ENCODE measurements around the gene RNASEH2A. TPM values are rescaled to one million over a fixed set of nuclear protein-coding genes. Genes with fewer than 3 reads are reported as not detected.
"Not testable (repeated sequence)": the region's sequence is repeated elsewhere in the genome, so short reads cannot be mapped to it uniquely, and the experiment has no call there.

Gene RNASEH2A
- polyA plus RNA-seq, 1 donor = 20.3 TPM

GRCh38 chr19:12793290-12794195, 12.8 kb upstream of the RNASEH2A start:
- peaks cover 43% of the 10 kb centered on the region for H3K4me1 ChIP-seq (ENCODE audit: control insufficient read depth, insufficient read depth, low read length)
- peak; percentile 98 for DNase-seq
- peak overlapping the region; percentile 99 for H3K27ac ChIP-seq (ENCODE audit: low read length)
- H3K36me3 ChIP-seq (ENCODE audit: control insufficient read depth, insufficient read depth, low read length) = peaks cover 6% of the 10 kb centered on the region
- H3K9me3 ChIP-seq (ENCODE audit: control insufficient read depth, low read depth, low read length) = no peaks in the 10 kb centered on the region
- H3K27me3 ChIP-seq (ENCODE audit: control insufficient read depth, insufficient read depth, low read length) = no peaks in the 10 kb centered on the region
- no CpG with 5 or more reads among the region's 81 CpGs for WGBS (ENCODE audit: insufficient coverage, low lambda C conversion rate)
- peak overlapping the region; percentile 94 for H3K4me3 ChIP-seq (ENCODE audit: low read length)

- Histone ChIP-seq H3K4me3 (ENCODE audit: low read length) (peak overlapping the region; percentile 94), H3K9me3 (ENCODE audit: control insufficient read depth, low read depth, low read length) (no peaks in the 10 kb centered on the region), H3K27me3 (ENCODE audit: control insufficient read depth, insufficient read depth, low read length) (no peaks in the 10 kb centered on the region), H3K4me1 (ENCODE audit: control insufficient read depth, insufficient read depth, low read length) (peaks cover 36% of the 10 kb centered on the region), H3K36me3 (ENCODE audit: control insufficient read depth, insufficient read depth, low read length) (peaks cover 13% of the 10 kb centered on the region), H3K27ac (ENCODE audit: low read length) (peak overlapping the region; percentile 99)
- DNase-seq = peak in 1 of 2 donors; percentile 42
- WGBS (ENCODE audit: insufficient coverage, low lambda C conversion rate) = no CpG with 5 or more reads among the region's 7 CpGs
Measured at GRCh38 chr19:12794196-12794941, 12.0 kb upstream of the RNASEH2A start.

GRCh38 chr19:12794971-12795381, 11.4 kb upstream of the RNASEH2A start:
- Histone ChIP-seq H3K4me3 (ENCODE audit: low read length) (no peak overlapping the region), H3K27me3 (ENCODE audit: control insufficient read depth, insufficient read depth, low read length) (no peaks in the 10 kb centered on the region), H3K27ac (ENCODE audit: low read length) (peak overlapping the region; percentile 99), H3K36me3 (ENCODE audit: control insufficient read depth, insufficient read depth, low read length) (peaks cover 19% of the 10 kb centered on the region), H3K4me1 (ENCODE audit: control insufficient read depth, insufficient read depth, low read length) (peaks cover 42% of the 10 kb centered on the region), H3K9me3 (ENCODE audit: control insufficient read depth, low read depth, low read length) (no peaks in the 10 kb centered on the region)
- no peak for DNase-seq
- WGBS (ENCODE audit: insufficient coverage, low lambda C conversion rate) = no CpG with 5 or more reads among the region's 9 CpGs

GRCh38 chr19:12796146-12797071, 10.0 kb upstream of the RNASEH2A start:
- DNase-seq = peak; percentile 96 to 98

GRCh38 chr19:12797141-12797587, 9.2 kb upstream of the RNASEH2A start:
- Histone ChIP-seq H3K27me3 (ENCODE audit: control insufficient read depth, insufficient read depth, low read length) (no peaks in the 10 kb centered on the region), H3K4me3 (ENCODE audit: low read length) (no peak overlapping the region), H3K4me1 (ENCODE audit: control insufficient read depth, insufficient read depth, low read length) (peaks cover 45% of the 10 kb centered on the region), H3K9me3 (ENCODE audit: control insufficient read depth, low read depth, low read length) (peaks cover 4% of the 10 kb centered on the region), H3K36me3 (ENCODE audit: control insufficient read depth, insufficient read depth, low read length) (peaks cover 24% of the 10 kb centered on the region), H3K27ac (ENCODE audit: low read length) (no peak overlapping the region)
- no CpG with 5 or more reads among the region's 6 CpGs for WGBS (ENCODE audit: insufficient coverage, low lambda C conversion rate)
- no peak for DNase-seq

More at GRCh38 chr19:12796146-12797071, 10.0 kb upstream of the RNASEH2A start:
- Histone ChIP-seq H3K27me3 (ENCODE audit: control insufficient read depth, insufficient read depth, low read length) (no peaks in the 10 kb centered on the region), H3K9me3 (ENCODE audit: control insufficient read depth, low read depth, low read length) (peaks cover 2% of the 10 kb centered on the region), H3K4me3 (ENCODE audit: low read length) (peak overlapping the region; percentile 32), H3K36me3 (ENCODE audit: control insufficient read depth, insufficient read depth, low read length) (peaks cover 24% of the 10 kb centered on the region), H3K27ac (ENCODE audit: low read length) (peak overlapping the region; percentile 96), H3K4me1 (ENCODE audit: control insufficient read depth, insufficient read depth, low read length) (peaks cover 42% of the 10 kb centered on the region)
- WGBS (ENCODE audit: insufficient coverage, low lambda C conversion rate) = no CpG with 5 or more reads among the region's 18 CpGs

- not testable (repeated sequence) for H3K27me3 ChIP-seq (ENCODE audit: control insufficient read depth, insufficient read depth, low read length); H3K27ac ChIP-seq (ENCODE audit: low read length); H3K4me3 ChIP-seq (ENCODE audit: low read length); H3K9me3 ChIP-seq (ENCODE audit: control insufficient read depth, low read depth, low read length); DNase-seq
- WGBS (ENCODE audit: insufficient coverage, low lambda C conversion rate) = 100% methylated on average over 1 of the region's 7 CpGs
- peaks cover 24% of the 10 kb centered on the region for H3K36me3 ChIP-seq (ENCODE audit: control insufficient read depth, insufficient read depth, low read length)
- peaks cover 49% of the 10 kb centered on the region for H3K4me1 ChIP-seq (ENCODE audit: control insufficient read depth, insufficient read depth, low read length)
Measured at GRCh38 chr19:12797607-12798006, 8.8 kb upstream of the RNASEH2A start.

- no peak overlapping the region for H3K27ac ChIP-seq (ENCODE audit: low read length)
- WGBS (ENCODE audit: insufficient coverage, low lambda C conversion rate) = no CpG with 5 or more reads among the region's 18 CpGs
- DNase-seq = peak in 1 of 2 donors; percentile 41
- H3K4me1 ChIP-seq (ENCODE audit: control insufficient read depth, insufficient read depth, low read length) = peaks cover 40% of the 10 kb centered on the region
- peaks cover 7% of the 10 kb centered on the region for H3K9me3 ChIP-seq (ENCODE audit: control insufficient read depth, low read depth, low read length)
- peak overlapping the region; percentile 100 for H3K4me3 ChIP-seq (ENCODE audit: low read length)
- no peaks in the 10 kb centered on the region for H3K27me3 ChIP-seq (ENCODE audit: control insufficient read depth, insufficient read depth, low read length)
- peaks cover 24% of the 10 kb centered on the region for H3K36me3 ChIP-seq (ENCODE audit: control insufficient read depth, insufficient read depth, low read length)
Measured at GRCh38 chr19:12799742-12800465, 6.5 kb upstream of the RNASEH2A start.

- H3K4me3 ChIP-seq (ENCODE audit: low read length) = peak overlapping the region; percentile 100
- peaks cover 37% of the 10 kb centered on the region for H3K4me1 ChIP-seq (ENCODE audit: control insufficient read depth, insufficient read depth, low read length)
- WGBS (ENCODE audit: insufficient coverage, low lambda C conversion rate) = no CpG with 5 or more reads among the region's 1 CpG
- no peak overlapping the region for H3K27ac ChIP-seq (ENCODE audit: low read length)
- DNase-seq = no peak
- peaks cover 24% of the 10 kb centered on the region for H3K36me3 ChIP-seq (ENCODE audit: control insufficient read depth, insufficient read depth, low read length)
- H3K9me3 ChIP-seq (ENCODE audit: control insufficient read depth, low read depth, low read length) = peaks cover 7% of the 10 kb centered on the region
- no peaks in the 10 kb centered on the region for H3K27me3 ChIP-seq (ENCODE audit: control insufficient read depth, insufficient read depth, low read length)
Measured at GRCh38 chr19:12800466-12800770, 6.0 kb upstream of the RNASEH2A start.

- Histone ChIP-seq H3K27me3 (ENCODE audit: control insufficient read depth, insufficient read depth, low read length) (no peaks in the 10 kb centered on the region), H3K4me3 (ENCODE audit: low read length) (peak overlapping the region; percentile 100), H3K36me3 (ENCODE audit: control insufficient read depth, insufficient read depth, low read length) (peaks cover 24% of the 10 kb centered on the region), H3K27ac (ENCODE audit: low read length) (peak overlapping the region; percentile 84), H3K9me3 (ENCODE audit: control insufficient read depth, low read depth, low read length) (peaks cover 7% of the 10 kb centered on the region), H3K4me1 (ENCODE audit: control insufficient read depth, insufficient read depth, low read length) (peaks cover 32% of the 10 kb centered on the region)
- DNase-seq = peak in 1 of 2 donors; percentile 56
- no CpG with 5 or more reads among the region's 38 CpGs for WGBS (ENCODE audit: insufficient coverage, low lambda C conversion rate)
Measured at GRCh38 chr19:12800923-12801465, 5.4 kb upstream of the RNASEH2A start.
